ENCODE data around the gene DNAJC4. TPM values are rescaled to one million over a fixed set of nuclear protein-coding genes. Genes with fewer than 3 reads are reported as not detected.
A peak's percentile ranks its signal among the peaks of the same experiment; 100 is the strongest.

DNAJC4 gene
- total RNA-seq, 4 donors from 2014 or later: 13.8 to 30.0 (median 18.9) TPM

GRCh38 chr11:64225608-64226506 lies 4.5 kb upstream of the DNAJC4 start, which contains the start of the genes NUDT22 and TRPT1:
Gene NUDT22, plus strand, starts transcription at chr11:64226274. Its CDS starts 379 bp downstream, at chr11:64226653.
Gene TRPT1, minus strand, starts transcription at chr11:64226186. Its CDS starts 326 bp downstream, at chr11:64225860.
- DNase-seq (peak; percentile 85 to 90), ATAC-seq (peak; percentile 70 to 72)
- Histone ChIP-seq H3K27ac (peak within 1 kb of the TSS; percentile 95 to 99 (median 96)), H3K4me1 (peaks cover 44 to 58% of the 10 kb centered on the region in 2 donors), H3K27me3 (no peaks in the 10 kb centered on the region), H3K4me3 (peak within 1 kb of the TSS; percentile 86 to 92 (median 88)), H3K36me3 (no peaks in the 10 kb centered on the region), H3K9me3 (no peaks in the 10 kb centered on the region)
- intact Hi-C loops (cut with DNase I; ENCODE audit: low total_unique reads) (loop anchor here (1.0 to 5.0 kb wide), 3 partner anchors 19 to 59 kb away; partner anchors contain the start of genes MACROD1 and STIP1), in situ Hi-C loops (cut with MboI; ENCODE audit: low sequenced_read_pairs in 4 of 4) (no loop called here)
- TF ChIP-seq POLR2A (IDR thresholded peaks at IDR 0.05) (peak; percentile 91 to 98), CTCF (IDR thresholded peaks at IDR 0.05 in 4 of 5, conservative IDR thresholded peaks at IDR 0.05 in 1 of 5) (peak in 4 of 5 experiments; percentile 6 to 37 (median 32))

- in situ Hi-C loops (cut with MboI; ENCODE audit: low sequenced_read_pairs in 4 of 4): no loop called here
- H3K4me3 ChIP-seq: peak overlapping the region; percentile 86 to 92 (median 88)
- H3K4me1 ChIP-seq: peaks cover 48 to 55% of the 10 kb centered on the region in 2 donors
- ATAC-seq (peak; percentile 32 to 48), DNase-seq (peak; percentile 41 to 74)
- no peaks in the 10 kb centered on the region for H3K36me3 ChIP-seq
- no peaks in the 10 kb centered on the region for H3K27me3 ChIP-seq
- intact Hi-C loops (cut with DNase I; ENCODE audit: low total_unique reads): loop anchor here (1.0 to 5.0 kb wide), 3 partner anchors 19 to 59 kb away; partner anchors contain the start of genes MACROD1 and STIP1
- TF ChIP-seq CTCF (IDR thresholded peaks at IDR 0.05 in 4 of 5, conservative IDR thresholded peaks at IDR 0.05 in 1 of 5) (no peak), POLR2A (IDR thresholded peaks at IDR 0.05) (peak in 1 of 2 donors; percentile 5)
- peak overlapping the region; percentile 95 to 99 (median 96) for H3K27ac ChIP-seq
- H3K9me3 ChIP-seq: no peaks in the 10 kb centered on the region
Measured at GRCh38 chr11:64226507-64227051, 3.8 kb upstream of the DNAJC4 start.

- Histone ChIP-seq H3K36me3 (no peaks in the 10 kb centered on the region), H3K27ac (peak overlapping the region; percentile 95 to 99 (median 96)), H3K27me3 (no peaks in the 10 kb centered on the region), H3K4me1 (peaks cover 47 to 53% of the 10 kb centered on the region in 2 donors), H3K9me3 (no peaks in the 10 kb centered on the region), H3K4me3 (peak overlapping the region; percentile 86 to 92 (median 88))
- DNase-seq: no peak
- ATAC-seq: no peak
- no peak for TF ChIP-seq CTCF (IDR thresholded peaks at IDR 0.05 in 4 of 5, conservative IDR thresholded peaks at IDR 0.05 in 1 of 5)
- no peak for TF ChIP-seq POLR2A (IDR thresholded peaks at IDR 0.05)
- intact Hi-C loops (cut with DNase I; ENCODE audit: low total_unique reads) (loop anchor here (2.0 to 5.0 kb wide), 2 partner anchors 41 to 60 kb away; partner anchors contain the start of genes MACROD1 and STIP1), in situ Hi-C loops (cut with MboI; ENCODE audit: low sequenced_read_pairs in 4 of 4) (no loop called here)
Measured at GRCh38 chr11:64227405-64227956, 2.9 kb upstream of the DNAJC4 start.

GRCh38 chr11:64229090-64229743 lies 1.1 kb upstream of the DNAJC4 start:
- in situ Hi-C loops (cut with MboI; ENCODE audit: low sequenced_read_pairs in 4 of 4): no loop called here
- Histone ChIP-seq H3K27me3 (no peaks in the 10 kb centered on the region), H3K36me3 (no peaks in the 10 kb centered on the region), H3K4me1 (peaks cover 49 to 50% of the 10 kb centered on the region in 2 donors), H3K27ac (peak overlapping the region; percentile 90 to 97 (median 92)), H3K9me3 (no peaks in the 10 kb centered on the region), H3K4me3 (peak overlapping the region in 3 of 4 donors; percentile 64 to 84 (median 76))
- TF ChIP-seq CTCF (IDR thresholded peaks at IDR 0.05 in 4 of 5, conservative IDR thresholded peaks at IDR 0.05 in 1 of 5): no peak
- no peak for TF ChIP-seq POLR2A (IDR thresholded peaks at IDR 0.05)
- intact Hi-C loops (cut with DNase I; ENCODE audit: low total_unique reads): loop anchor here (5.0 kb wide), 1 partner anchor 62 kb away; the partner anchor contains the start of gene MACROD1
- DNase-seq (no peak), ATAC-seq (no peak)
